ENCODE measurements around the gene CCDC85C. TPM values are rescaled to one million over a fixed set of nuclear protein-coding genes. Genes with fewer than 3 reads are reported as not detected.

CCDC85C gene
- polyA plus RNA-seq, 4 donors: 17.6 to 42.3 (median 28.6) TPM

- Histone ChIP-seq H3K36me3 (ENCODE audit: control insufficient read depth in 3 of 3, insufficient read depth in 2 of 3, low read depth in 1 of 3, low read length in 3 of 3) (peaks cover 0 to 44% (median 0%) of the 10 kb centered on the region in 3 donors), H3K9me3 (ENCODE audit: control insufficient read depth in 2 of 2, insufficient read depth in 1 of 2, low read depth in 1 of 2, low read length in 1 of 2) (no peaks in the 10 kb centered on the region), H3K4me1 (ENCODE audit: control insufficient read depth in 3 of 3, insufficient read depth in 2 of 3, low read depth in 1 of 3, low read length in 2 of 3) (peaks cover 19 to 99% (median 24%) of the 10 kb centered on the region in 3 donors), H3K27ac (ENCODE audit: low read depth in 1 of 3, low read length in 2 of 3) (peak overlapping the region; percentile 25 to 70 (median 46)), H3K27me3 (ENCODE audit: control insufficient read depth in 3 of 3, insufficient read depth in 3 of 3, low read length in 3 of 3) (no peaks in the 10 kb centered on the region), H3K4me3 (ENCODE audit: low read depth in 1 of 3, low read length in 3 of 3) (no peak overlapping the region)
- 39 to 73% (median 53%) methylated on average over 10 of the region's 10 CpGs for WGBS, 3 donors
- DNase-seq (peak; percentile 24 to 38), FAIRE-seq (no peak)
Measured at GRCh38 chr14:99571303-99571986, 32.6 kb downstream of the CCDC85C start.

- no peak for FAIRE-seq
Measured at GRCh38 chr14:99570544-99571302, 33.3 kb downstream of the CCDC85C start.

GRCh38 chr14:99569725-99570543 is 34.1 kb downstream of the CCDC85C start:
- peak overlapping the region in 1 of 3 donors; percentile 61 for H3K27ac ChIP-seq (ENCODE audit: low read depth in 1 of 3, low read length in 2 of 3)

More at GRCh38 chr14:99570544-99571302, 33.3 kb downstream of the CCDC85C start:
- Histone ChIP-seq H3K4me1 (ENCODE audit: control insufficient read depth in 3 of 3, insufficient read depth in 2 of 3, low read depth in 1 of 3, low read length in 2 of 3) (peaks cover 19 to 99% (median 24%) of the 10 kb centered on the region in 3 donors), H3K27ac (ENCODE audit: low read depth in 1 of 3, low read length in 2 of 3) (peak overlapping the region in 1 of 3 donors; percentile 70), H3K9me3 (ENCODE audit: control insufficient read depth in 2 of 2, insufficient read depth in 1 of 2, low read depth in 1 of 2, low read length in 1 of 2) (no peaks in the 10 kb centered on the region), H3K36me3 (ENCODE audit: control insufficient read depth in 3 of 3, insufficient read depth in 2 of 3, low read depth in 1 of 3, low read length in 3 of 3) (peaks cover 0 to 42% (median 0%) of the 10 kb centered on the region in 3 donors), H3K27me3 (ENCODE audit: control insufficient read depth in 3 of 3, insufficient read depth in 3 of 3, low read length in 3 of 3) (no peaks in the 10 kb centered on the region), H3K4me3 (ENCODE audit: low read depth in 1 of 3, low read length in 3 of 3) (no peak overlapping the region)
- 66 to 77% (median 68%) methylated on average over 11 to 12 of the region's 12 CpGs for WGBS, 3 donors
- DNase-seq: peak in 1 of 2 donors; percentile 68

GRCh38 chr14:99568567-99569560 is 35.1 kb downstream of the CCDC85C start:
- DNase-seq: peak; percentile 61 to 78
- peaks cover 0 to 49% (median 0%) of the 10 kb centered on the region in 3 donors for H3K36me3 ChIP-seq (ENCODE audit: control insufficient read depth in 3 of 3, insufficient read depth in 2 of 3, low read depth in 1 of 3, low read length in 3 of 3)
- no peaks in the 10 kb centered on the region for H3K27me3 ChIP-seq (ENCODE audit: control insufficient read depth in 3 of 3, insufficient read depth in 3 of 3, low read length in 3 of 3)
- H3K4me3 ChIP-seq (ENCODE audit: low read depth in 1 of 3, low read length in 3 of 3): no peak overlapping the region
- peak overlapping the region in 1 of 3 donors; percentile 61 for H3K27ac ChIP-seq (ENCODE audit: low read depth in 1 of 3, low read length in 2 of 3)
- H3K9me3 ChIP-seq (ENCODE audit: control insufficient read depth in 2 of 2, insufficient read depth in 1 of 2, low read depth in 1 of 2, low read length in 1 of 2): no peaks in the 10 kb centered on the region
- 44 to 54% (median 48%) methylated on average over 22 of the region's 22 CpGs for WGBS, 3 donors
- peaks cover 14 to 99% (median 16%) of the 10 kb centered on the region in 3 donors for H3K4me1 ChIP-seq (ENCODE audit: control insufficient read depth in 3 of 3, insufficient read depth in 2 of 3, low read depth in 1 of 3, low read length in 2 of 3)
- FAIRE-seq: no peak

More at GRCh38 chr14:99569725-99570543, 34.1 kb downstream of the CCDC85C start:
- Histone ChIP-seq H3K27me3 (ENCODE audit: control insufficient read depth in 3 of 3, insufficient read depth in 3 of 3, low read length in 3 of 3) (no peaks in the 10 kb centered on the region), H3K4me1 (ENCODE audit: control insufficient read depth in 3 of 3, insufficient read depth in 2 of 3, low read depth in 1 of 3, low read length in 2 of 3) (peaks cover 16 to 99% (median 24%) of the 10 kb centered on the region in 3 donors), H3K36me3 (ENCODE audit: control insufficient read depth in 3 of 3, insufficient read depth in 2 of 3, low read depth in 1 of 3, low read length in 3 of 3) (peaks cover 0 to 45% (median 0%) of the 10 kb centered on the region in 3 donors), H3K4me3 (ENCODE audit: low read depth in 1 of 3, low read length in 3 of 3) (no peak overlapping the region), H3K9me3 (ENCODE audit: control insufficient read depth in 2 of 2, insufficient read depth in 1 of 2, low read depth in 1 of 2, low read length in 1 of 2) (no peaks in the 10 kb centered on the region)
- DNase-seq (no peak), FAIRE-seq (no peak)
- 62 to 76% (median 63%) methylated on average over 14 of the region's 14 CpGs for WGBS, 3 donors

- Histone ChIP-seq H3K27ac (ENCODE audit: low read depth in 1 of 3, low read length in 2 of 3) (peak overlapping the region in 2 of 3 donors; percentile 15 to 91), H3K9me3 (ENCODE audit: control insufficient read depth in 2 of 2, insufficient read depth in 1 of 2, low read depth in 1 of 2, low read length in 1 of 2) (no peaks in the 10 kb centered on the region), H3K4me1 (ENCODE audit: control insufficient read depth in 3 of 3, insufficient read depth in 2 of 3, low read depth in 1 of 3, low read length in 2 of 3) (peaks cover 5 to 97% (median 12%) of the 10 kb centered on the region in 3 donors), H3K36me3 (ENCODE audit: control insufficient read depth in 3 of 3, insufficient read depth in 2 of 3, low read depth in 1 of 3, low read length in 3 of 3) (peaks cover 0 to 44% (median 0%) of the 10 kb centered on the region in 3 donors), H3K4me3 (ENCODE audit: low read depth in 1 of 3, low read length in 3 of 3) (no peak overlapping the region), H3K27me3 (ENCODE audit: control insufficient read depth in 3 of 3, insufficient read depth in 3 of 3, low read length in 3 of 3) (no peaks in the 10 kb centered on the region)
- DNase-seq (peak; percentile 82 to 89), FAIRE-seq (no peak)
- 62 to 85% (median 73%) methylated on average over 20 of the region's 20 CpGs for WGBS, 3 donors
Measured at GRCh38 chr14:99566390-99567354, 37.3 kb downstream of the CCDC85C start.

GRCh38 chr14:99566009-99566389 is 38.0 kb downstream of the CCDC85C start:
- WGBS, 3 donors: 30 to 56% (median 38%) methylated on average over 7 of the region's 7 CpGs
- FAIRE-seq (no peak), DNase-seq (no peak)
- H3K27me3 ChIP-seq (ENCODE audit: control insufficient read depth in 3 of 3, insufficient read depth in 3 of 3, low read length in 3 of 3): no peaks in the 10 kb centered on the region
- no peak overlapping the region for H3K4me3 ChIP-seq (ENCODE audit: low read depth in 1 of 3, low read length in 3 of 3)
- peak overlapping the region in 1 of 3 donors; percentile 91 for H3K27ac ChIP-seq (ENCODE audit: low read depth in 1 of 3, low read length in 2 of 3)
- peaks cover 5 to 97% (median 12%) of the 10 kb centered on the region in 3 donors for H3K4me1 ChIP-seq (ENCODE audit: control insufficient read depth in 3 of 3, insufficient read depth in 2 of 3, low read depth in 1 of 3, low read length in 2 of 3)
- H3K9me3 ChIP-seq (ENCODE audit: control insufficient read depth in 2 of 2, insufficient read depth in 1 of 2, low read depth in 1 of 2, low read length in 1 of 2): no peaks in the 10 kb centered on the region
- peaks cover 0 to 38% (median 0%) of the 10 kb centered on the region in 3 donors for H3K36me3 ChIP-seq (ENCODE audit: control insufficient read depth in 3 of 3, insufficient read depth in 2 of 3, low read depth in 1 of 3, low read length in 3 of 3)
